Parathyroid adenoma (tissue), 2 donors: ENCODE results near the gene MRPS18B.

Experiments used
- H2AFZ ChIP-seq: fragments of 300-600 bp; sonication (generic); one replicate; pipeline ENCODE4 v1.7.0; 2017; ENCODE audit warnings: antibody characterized with exemption, mild to moderate bottlenecking
- H3K27ac ChIP-seq: fragments of 300-600 bp; sonication (generic); one replicate; pipeline ENCODE4 v1.7.0; 2017
- H3K27me3 ChIP-seq: fragments of 300-600 bp; sonication (generic); one replicate; pipeline ENCODE4 v1.7.0; 2017; ENCODE audit warnings: low read length; ENCODE audit not compliant: control insufficient read depth, insufficient read depth
- H3K36me3 ChIP-seq: fragments of 300-600 bp; sonication (generic); one replicate; pipeline ENCODE4 v1.7.0; 2017; ENCODE audit warnings: low read length; ENCODE audit not compliant: control insufficient read depth, insufficient read depth
- H3K4me1 ChIP-seq: fragments of 300-600 bp; sonication (generic); one replicate; pipeline ENCODE4 v1.7.0; 2017; ENCODE audit warnings: control low read depth
- H3K4me2 ChIP-seq: fragments of 300-600 bp; sonication (generic); one replicate; pipeline ENCODE4 v1.7.0; 2017; ENCODE audit warnings: low read length
- H3K4me3 ChIP-seq: fragments of 300-600 bp; sonication (generic); one replicate; pipeline ENCODE4 v1.7.0; 2017; ENCODE audit warnings: low read depth, low read length
- H3K79me2 ChIP-seq: fragments of 300-600 bp; sonication (generic); one replicate; pipeline ENCODE4 v1.7.0; 2017; ENCODE audit warnings: control low read depth
- H3K9ac ChIP-seq: fragments of 300-600 bp; sonication (generic); one replicate; pipeline ENCODE4 v1.7.0; 2017; ENCODE audit warnings: mild to moderate bottlenecking
- H3K9me3 ChIP-seq: fragments of 300-600 bp; sonication (generic); one replicate; pipeline ENCODE4 v1.7.0; 2017; ENCODE audit warnings: low read length; ENCODE audit not compliant: control insufficient read depth
- TF ChIP-seq, protein P1 (sequence below): fragments of 300-600 bp; sonication (generic); IDR thresholded peaks from one replicate; pipeline ENCODE4 v1.7.0; 2017; ENCODE audit warnings: antibody characterized with exemption, mild to moderate bottlenecking
- donor health status: primary hyperparathyroidism.

Gene MRPS18B

GRCh38 chr6:30625511-30625910 is 7.9 kb downstream of the MRPS18B start:
- H2AFZ ChIP-seq = no peak overlapping the region
- H3K4me2 ChIP-seq = no peak overlapping the region
- TF ChIP-seq, protein P1, sequence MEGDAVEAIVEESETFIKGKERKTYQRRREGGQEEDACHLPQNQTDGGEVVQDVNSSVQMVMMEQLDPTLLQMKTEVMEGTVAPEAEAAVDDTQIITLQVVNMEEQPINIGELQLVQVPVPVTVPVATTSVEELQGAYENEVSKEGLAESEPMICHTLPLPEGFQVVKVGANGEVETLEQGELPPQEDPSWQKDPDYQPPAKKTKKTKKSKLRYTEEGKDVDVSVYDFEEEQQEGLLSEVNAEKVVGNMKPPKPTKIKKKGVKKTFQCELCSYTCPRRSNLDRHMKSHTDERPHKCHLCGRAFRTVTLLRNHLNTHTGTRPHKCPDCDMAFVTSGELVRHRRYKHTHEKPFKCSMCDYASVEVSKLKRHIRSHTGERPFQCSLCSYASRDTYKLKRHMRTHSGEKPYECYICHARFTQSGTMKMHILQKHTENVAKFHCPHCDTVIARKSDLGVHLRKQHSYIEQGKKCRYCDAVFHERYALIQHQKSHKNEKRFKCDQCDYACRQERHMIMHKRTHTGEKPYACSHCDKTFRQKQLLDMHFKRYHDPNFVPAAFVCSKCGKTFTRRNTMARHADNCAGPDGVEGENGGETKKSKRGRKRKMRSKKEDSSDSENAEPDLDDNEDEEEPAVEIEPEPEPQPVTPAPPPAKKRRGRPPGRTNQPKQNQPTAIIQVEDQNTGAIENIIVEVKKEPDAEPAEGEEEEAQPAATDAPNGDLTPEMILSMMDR = no peak
- H3K9me3 ChIP-seq = no peaks in the 10 kb centered on the region
- H3K27ac ChIP-seq = no peak overlapping the region
- peaks cover 6% of the 10 kb centered on the region for H3K79me2 ChIP-seq
- no peak overlapping the region for H3K4me3 ChIP-seq
- H3K36me3 ChIP-seq = no peaks in the 10 kb centered on the region
- peaks cover 10% of the 10 kb centered on the region for H3K4me1 ChIP-seq
- no peak overlapping the region for H3K9ac ChIP-seq
- H3K27me3 ChIP-seq = no peaks in the 10 kb centered on the region

DNA sequence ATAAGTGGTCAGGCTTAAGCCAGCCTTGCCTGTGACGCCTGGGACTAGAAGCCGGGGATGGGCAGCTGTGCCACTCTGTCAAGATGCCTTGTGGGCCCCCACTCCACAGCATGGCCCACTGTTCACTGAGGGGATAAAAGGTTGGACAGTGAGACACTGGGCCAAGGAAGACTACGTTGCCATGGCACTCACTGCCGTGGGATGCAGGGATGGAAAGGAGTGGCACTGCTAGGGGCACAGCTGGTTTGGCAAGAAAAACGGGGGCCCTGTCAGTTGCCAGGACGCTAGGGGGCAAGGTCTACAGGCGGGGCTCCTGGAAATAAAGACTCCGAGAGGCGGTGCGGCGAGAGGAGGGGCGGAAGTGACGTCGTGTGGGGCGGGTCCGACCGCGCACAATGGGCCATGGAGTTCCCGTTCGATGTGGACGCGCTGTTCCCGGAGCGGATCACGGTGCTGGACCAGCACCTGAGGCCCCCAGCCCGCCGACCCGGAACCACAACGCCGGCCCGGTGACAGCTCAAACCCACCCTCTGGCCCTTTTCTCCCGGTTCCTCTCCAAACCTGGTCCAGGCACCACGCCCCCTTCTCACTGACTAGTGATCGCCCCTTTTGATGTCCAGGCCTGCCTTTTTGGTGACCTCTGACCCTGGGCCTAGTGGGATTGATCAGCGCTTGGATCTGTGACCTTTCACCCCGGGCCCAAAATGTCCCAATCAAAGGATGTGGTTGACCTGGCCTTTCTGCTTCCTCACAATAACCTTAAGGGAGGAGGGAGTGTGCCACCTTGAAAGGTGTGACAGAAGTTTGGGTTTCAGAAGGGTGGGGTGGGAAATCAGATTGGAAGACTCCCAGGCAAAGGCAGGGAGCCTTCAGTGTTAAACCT is 9.1 kb downstream of the MRPS18B start, which contains the start of gene ATAT1:
ATAT1 (plus strand) TSS at position 391 of the 883 bp plus-strand sequence.
- Histone ChIP-seq H3K36me3 (no peaks in the 10 kb centered on the region), H3K4me2 (peak within 1 kb of the TSS; percentile 94), H3K27ac (peak within 1 kb of the TSS; percentile 81), H3K9ac (peak within 1 kb of the TSS; percentile 70), H3K4me3 (peak within 1 kb of the TSS; percentile 64), H2AFZ (peak within 1 kb of the TSS; percentile 88), H3K9me3 (no peaks in the 10 kb centered on the region), H3K4me1 (peaks cover 10% of the 10 kb centered on the region), H3K27me3 (no peaks in the 10 kb centered on the region), H3K79me2 (peaks cover 6% of the 10 kb centered on the region)
- TF ChIP-seq, protein P1 = peak; percentile 43

GRCh38 chr6:30635834-30636233 is 18.2 kb downstream of the MRPS18B start:
- Histone ChIP-seq H3K9ac (no peak overlapping the region), H3K4me1 (no peaks in the 10 kb centered on the region)

DNA sequence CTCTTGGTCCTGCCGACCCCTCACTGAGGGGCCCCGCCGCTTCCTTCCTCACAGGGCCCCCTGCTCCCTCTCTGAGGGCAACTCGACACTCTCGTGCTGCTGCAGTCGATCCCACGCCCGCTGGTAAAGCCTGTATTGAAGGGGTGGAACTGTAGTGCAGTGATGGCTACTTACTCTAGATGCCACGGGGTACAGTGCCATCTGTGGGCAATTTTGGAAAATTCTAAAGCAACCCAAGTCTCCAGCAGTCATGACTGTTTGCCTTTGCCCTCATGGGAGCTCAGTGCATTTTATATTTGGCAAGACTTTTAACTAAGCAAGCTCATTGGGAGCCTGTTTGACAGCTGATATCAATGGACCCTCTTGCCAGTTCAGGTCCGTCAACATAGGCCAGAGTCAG is 22.8 kb downstream of the MRPS18B start:
- H3K27ac ChIP-seq = no peak overlapping the region
- no peaks in the 10 kb centered on the region for H3K9me3 ChIP-seq
- no peak overlapping the region for H3K4me2 ChIP-seq
- no peak overlapping the region for H3K4me3 ChIP-seq
- peaks cover 8% of the 10 kb centered on the region for H3K79me2 ChIP-seq
- H3K27me3 ChIP-seq = no peaks in the 10 kb centered on the region
- no peak overlapping the region for H2AFZ ChIP-seq
- H3K36me3 ChIP-seq = no peaks in the 10 kb centered on the region
- TF ChIP-seq, protein P1 = no peak
- H3K4me1 ChIP-seq = no peaks in the 10 kb centered on the region
- H3K9ac ChIP-seq = no peak overlapping the region

More at GRCh38 chr6:30635834-30636233, 18.2 kb downstream of the MRPS18B start:
- Histone ChIP-seq H3K36me3 (no peaks in the 10 kb centered on the region), H3K27ac (no peak overlapping the region), H3K27me3 (no peaks in the 10 kb centered on the region), H3K9me3 (no peaks in the 10 kb centered on the region), H2AFZ (no peak overlapping the region), H3K4me3 (no peak overlapping the region), H3K4me2 (no peak overlapping the region), H3K79me2 (peaks cover 2% of the 10 kb centered on the region)
- TF ChIP-seq, protein P1 = no peak
